ENCODE results near the gene TMEM131.
"Not testable (repeated sequence)": the region's sequence is repeated elsewhere in the genome, so short reads cannot be mapped to it uniquely, and the experiment has no call there.

The TMEM131 gene

DNA sequence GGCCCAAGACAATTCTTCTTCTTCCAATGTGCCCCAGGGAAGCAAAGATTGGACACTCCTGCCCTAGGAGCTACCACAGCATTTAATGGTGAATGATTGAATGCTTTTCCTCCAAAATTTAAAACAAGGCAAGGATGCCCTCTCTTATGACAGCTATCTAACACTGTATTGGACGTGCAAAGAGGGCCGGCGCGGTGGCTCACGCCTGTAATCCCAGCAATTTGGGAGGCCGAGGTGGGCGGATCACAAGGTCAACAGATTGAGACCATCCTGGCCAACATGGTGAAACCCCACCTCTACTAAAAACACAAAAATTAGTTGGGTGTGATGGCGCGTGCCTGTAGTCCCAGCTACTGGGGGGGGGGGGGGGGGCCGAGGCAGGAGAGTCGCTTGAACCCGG, 149.0 kb downstream of the TMEM131 start:
- H4K91ac ChIP-seq (ENCODE audit: low read depth, low read length, poor library complexity); H3K4me1 ChIP-seq (ENCODE audit: control insufficient read depth in 2 of 2, insufficient read depth in 1 of 2, low read depth in 1 of 2, low read length in 2 of 2); H3K14ac ChIP-seq (ENCODE audit: low read length); H3K27ac ChIP-seq (replicated peaks; ENCODE audit: low read length); DNase-seq (ENCODE audit: low spot score); H3K23ac ChIP-seq (ENCODE audit: low read depth, low read length, poor library complexity); H4K8ac ChIP-seq (ENCODE audit: low read depth, low read length); H2BK15ac ChIP-seq (ENCODE audit: low read length); H2AFZ ChIP-seq (ENCODE audit: low read length); H3K79me1 ChIP-seq (ENCODE audit: low read depth, low read length); H3K9me3 ChIP-seq (replicated peaks in 1 of 2; ENCODE audit: control insufficient read depth in 2 of 2, insufficient read depth in 1 of 2, low read depth in 1 of 2, low read length in 2 of 2); H3K27me3 ChIP-seq (ENCODE audit: control insufficient read depth in 3 of 3, insufficient read depth in 3 of 3, low read depth in 1 of 3, low read length in 3 of 3); H3K4ac ChIP-seq (ENCODE audit: low read length); H3K4me2 ChIP-seq (ENCODE audit: insufficient read depth, low read length, poor library complexity, severe bottlenecking); H3K9ac ChIP-seq (ENCODE audit: low read depth, low read length, poor library complexity); H2BK12ac ChIP-seq (ENCODE audit: low read length); H2BK120ac ChIP-seq (ENCODE audit: low read depth, low read length); H2BK5ac ChIP-seq (ENCODE audit: low read length); H3K36me3 ChIP-seq (replicated peaks in 1 of 2; ENCODE audit: control insufficient read depth in 2 of 2, insufficient read depth in 2 of 2, low read length in 2 of 2); H3K4me3 ChIP-seq (ENCODE audit: low read length in 2 of 2); H2AK5ac ChIP-seq (ENCODE audit: low read depth, low read length); H3K18ac ChIP-seq (ENCODE audit: low read length): not testable (repeated sequence)
- no CpG with 5 or more reads among the region's 12 CpGs for WGBS, 2 donors (ENCODE audit: extremely low coverage in 2 of 2, insufficient read length in 2 of 2, insufficient replicate concordance in 1 of 2)

DNA sequence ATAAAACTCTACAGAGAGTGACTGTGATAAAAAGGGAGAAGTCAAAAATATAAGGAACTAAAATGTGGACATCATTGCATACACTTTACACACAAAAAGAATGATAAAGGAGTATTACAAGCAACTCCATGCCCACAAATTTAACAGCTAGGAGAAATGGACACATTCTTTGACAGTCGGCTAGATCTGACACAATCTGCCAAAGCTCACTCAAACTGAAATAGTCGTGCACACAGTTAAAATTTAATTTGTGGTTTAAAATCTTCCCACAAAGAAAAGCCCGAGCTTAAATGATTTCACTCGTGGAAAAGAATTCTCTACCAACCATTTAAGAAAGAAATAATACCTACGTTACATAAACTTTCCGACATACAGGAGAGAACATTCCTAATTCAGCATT, 149.9 kb downstream of the TMEM131 start:
- DNase-seq (ENCODE audit: low spot score) = no peak
- H2BK120ac ChIP-seq (ENCODE audit: low read depth, low read length) = no peak overlapping the region
- no peak overlapping the region for H4K8ac ChIP-seq (ENCODE audit: low read depth, low read length)
- no peaks in the 10 kb centered on the region for H3K9me3 ChIP-seq (replicated peaks in 1 of 2; ENCODE audit: control insufficient read depth in 2 of 2, insufficient read depth in 1 of 2, low read depth in 1 of 2, low read length in 2 of 2)
- no peak overlapping the region for H3K23ac ChIP-seq (ENCODE audit: low read depth, low read length, poor library complexity)
- no peak overlapping the region for H4K91ac ChIP-seq (ENCODE audit: low read depth, low read length, poor library complexity)
- H3K4me2 ChIP-seq (ENCODE audit: insufficient read depth, low read length, poor library complexity, severe bottlenecking) = no peak overlapping the region
- H3K18ac ChIP-seq (ENCODE audit: low read length) = no peak overlapping the region
- H2BK5ac ChIP-seq (ENCODE audit: low read length) = no peak overlapping the region
- no peak overlapping the region for H2BK15ac ChIP-seq (ENCODE audit: low read length)
- no peak overlapping the region for H3K4ac ChIP-seq (ENCODE audit: low read length)
- no peak overlapping the region for H3K9ac ChIP-seq (ENCODE audit: low read depth, low read length, poor library complexity)
- H3K79me1 ChIP-seq (ENCODE audit: low read depth, low read length) = no peaks in the 10 kb centered on the region
- no peaks in the 10 kb centered on the region for H3K27me3 ChIP-seq (ENCODE audit: control insufficient read depth in 3 of 3, insufficient read depth in 3 of 3, low read depth in 1 of 3, low read length in 3 of 3)
- no peak overlapping the region for H2BK12ac ChIP-seq (ENCODE audit: low read length)
- no peak overlapping the region for H3K14ac ChIP-seq (ENCODE audit: low read length)
- H3K36me3 ChIP-seq (replicated peaks in 1 of 2; ENCODE audit: control insufficient read depth in 2 of 2, insufficient read depth in 2 of 2, low read length in 2 of 2) = peaks cover 0 to 6% of the 10 kb centered on the region in 2 donors
- no peak overlapping the region for H2AFZ ChIP-seq (ENCODE audit: low read length)
- no peak overlapping the region for H3K27ac ChIP-seq (replicated peaks; ENCODE audit: low read length)
- H3K4me1 ChIP-seq (ENCODE audit: control insufficient read depth in 2 of 2, insufficient read depth in 1 of 2, low read depth in 1 of 2, low read length in 2 of 2) = no peaks in the 10 kb centered on the region
- H2AK5ac ChIP-seq (ENCODE audit: low read depth, low read length) = no peak overlapping the region
- H3K4me3 ChIP-seq (ENCODE audit: low read length in 2 of 2) = no peak overlapping the region
- no CpG with 5 or more reads among the region's 6 CpGs for WGBS, 2 donors (ENCODE audit: extremely low coverage in 2 of 2, insufficient read length in 2 of 2, insufficient replicate concordance in 1 of 2)

DNA sequence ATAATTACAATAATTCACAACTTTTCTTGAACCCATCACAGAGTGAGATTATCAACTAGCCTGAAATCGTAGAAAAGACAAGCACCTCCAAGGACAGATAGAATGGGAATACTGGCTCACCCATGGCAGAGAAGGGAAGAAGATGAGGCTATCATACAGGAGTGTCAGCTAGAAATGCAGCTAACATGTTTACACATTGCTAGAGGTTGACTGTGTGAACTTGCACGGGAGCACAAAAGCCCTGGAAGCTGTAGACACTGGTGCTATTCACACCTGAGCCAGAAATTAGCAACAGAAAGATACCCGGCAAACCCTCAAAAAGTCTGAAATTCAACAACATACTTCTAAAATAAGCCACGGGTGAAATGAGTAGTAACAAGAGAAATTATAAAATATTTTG, 150.6 kb downstream of the TMEM131 start:
- Histone ChIP-seq H2AFZ (ENCODE audit: low read length) (no peak overlapping the region), H3K14ac (ENCODE audit: low read length) (no peak overlapping the region), H3K4me2 (ENCODE audit: insufficient read depth, low read length, poor library complexity, severe bottlenecking) (no peak overlapping the region), H3K23ac (ENCODE audit: low read depth, low read length, poor library complexity) (no peak overlapping the region), H3K9ac (ENCODE audit: low read depth, low read length, poor library complexity) (no peak overlapping the region), H2BK12ac (ENCODE audit: low read length) (no peak overlapping the region), H3K4ac (ENCODE audit: low read length) (no peak overlapping the region), H2BK120ac (ENCODE audit: low read depth, low read length) (no peak overlapping the region), H2BK15ac (ENCODE audit: low read length) (no peak overlapping the region), H3K79me1 (ENCODE audit: low read depth, low read length) (no peaks in the 10 kb centered on the region), H3K36me3 (replicated peaks in 1 of 2; ENCODE audit: control insufficient read depth in 2 of 2, insufficient read depth in 2 of 2, low read length in 2 of 2) (peaks cover 2 to 11% of the 10 kb centered on the region in 2 donors), H3K27ac (replicated peaks; ENCODE audit: low read length) (no peak overlapping the region), H4K91ac (ENCODE audit: low read depth, low read length, poor library complexity) (no peak overlapping the region), H2BK5ac (ENCODE audit: low read length) (no peak overlapping the region), H3K4me3 (ENCODE audit: low read length in 2 of 2) (no peak overlapping the region), H4K8ac (ENCODE audit: low read depth, low read length) (no peak overlapping the region), H3K27me3 (ENCODE audit: control insufficient read depth in 3 of 3, insufficient read depth in 3 of 3, low read depth in 1 of 3, low read length in 3 of 3) (no peaks in the 10 kb centered on the region), H2AK5ac (ENCODE audit: low read depth, low read length) (no peak overlapping the region), H3K4me1 (ENCODE audit: control insufficient read depth in 2 of 2, insufficient read depth in 1 of 2, low read depth in 1 of 2, low read length in 2 of 2) (no peaks in the 10 kb centered on the region), H3K9me3 (replicated peaks in 1 of 2; ENCODE audit: control insufficient read depth in 2 of 2, insufficient read depth in 1 of 2, low read depth in 1 of 2, low read length in 2 of 2) (no peaks in the 10 kb centered on the region), H3K18ac (ENCODE audit: low read length) (no peak overlapping the region)
- DNase-seq (ENCODE audit: low spot score) = no peak
- WGBS, 2 donors (ENCODE audit: extremely low coverage in 2 of 2, insufficient read length in 2 of 2, insufficient replicate concordance in 1 of 2) = no CpG with 5 or more reads among the region's 4 CpGs

DNA sequence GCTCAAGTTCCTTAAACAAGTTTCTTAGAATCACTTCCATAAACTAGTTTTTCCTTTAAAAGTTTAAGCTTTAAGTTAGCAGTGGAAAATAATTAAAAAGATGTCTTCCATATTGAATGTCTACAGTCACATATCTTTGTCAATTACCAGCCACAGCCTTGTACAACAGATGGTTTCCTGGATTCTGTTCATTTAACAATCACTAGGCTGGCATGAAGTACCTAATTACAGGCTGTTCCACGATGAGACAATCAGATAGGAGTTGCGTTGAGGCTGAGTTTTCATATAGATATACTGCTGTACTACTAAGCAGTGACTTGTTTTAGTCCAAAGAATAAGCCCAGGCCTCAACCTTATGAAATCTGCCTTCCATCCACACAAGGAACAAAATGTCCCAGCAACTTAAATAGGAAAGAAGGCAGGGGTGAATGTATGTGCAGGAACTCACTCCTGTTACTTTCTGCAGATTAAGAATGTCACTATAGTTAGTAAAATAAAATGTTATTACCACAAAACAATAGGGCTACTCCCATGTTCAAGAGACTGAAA, 151.4 kb downstream of the TMEM131 start:
- Histone ChIP-seq H3K4ac (ENCODE audit: low read length) (no peak overlapping the region), H3K36me3 (replicated peaks in 1 of 2; ENCODE audit: control insufficient read depth in 2 of 2, insufficient read depth in 2 of 2, low read length in 2 of 2) (peaks cover 3 to 18% of the 10 kb centered on the region in 2 donors), H3K4me2 (ENCODE audit: insufficient read depth, low read length, poor library complexity, severe bottlenecking) (no peak overlapping the region), H2BK15ac (ENCODE audit: low read length) (no peak overlapping the region), H3K18ac (ENCODE audit: low read length) (no peak overlapping the region), H4K8ac (ENCODE audit: low read depth, low read length) (no peak overlapping the region), H3K4me1 (ENCODE audit: control insufficient read depth in 2 of 2, insufficient read depth in 1 of 2, low read depth in 1 of 2, low read length in 2 of 2) (no peaks in the 10 kb centered on the region), H3K14ac (ENCODE audit: low read length) (no peak overlapping the region), H2AK5ac (ENCODE audit: low read depth, low read length) (no peak overlapping the region), H3K23ac (ENCODE audit: low read depth, low read length, poor library complexity) (no peak overlapping the region), H3K79me1 (ENCODE audit: low read depth, low read length) (no peaks in the 10 kb centered on the region), H2BK12ac (ENCODE audit: low read length) (no peak overlapping the region), H3K27ac (replicated peaks; ENCODE audit: low read length) (no peak overlapping the region), H3K4me3 (ENCODE audit: low read length in 2 of 2) (no peak overlapping the region), H2AFZ (ENCODE audit: low read length) (no peak overlapping the region), H3K9me3 (replicated peaks in 1 of 2; ENCODE audit: control insufficient read depth in 2 of 2, insufficient read depth in 1 of 2, low read depth in 1 of 2, low read length in 2 of 2) (no peaks in the 10 kb centered on the region), H3K9ac (ENCODE audit: low read depth, low read length, poor library complexity) (no peak overlapping the region), H2BK120ac (ENCODE audit: low read depth, low read length) (no peak overlapping the region), H2BK5ac (ENCODE audit: low read length) (no peak overlapping the region), H3K27me3 (ENCODE audit: control insufficient read depth in 3 of 3, insufficient read depth in 3 of 3, low read depth in 1 of 3, low read length in 3 of 3) (no peaks in the 10 kb centered on the region), H4K91ac (ENCODE audit: low read depth, low read length, poor library complexity) (no peak overlapping the region)
- no peak for DNase-seq (ENCODE audit: low spot score)
- WGBS, 2 donors (ENCODE audit: extremely low coverage in 2 of 2, insufficient read length in 2 of 2, insufficient replicate concordance in 1 of 2) = no CpG with 5 or more reads among the region's 2 CpGs

Measured in neuronal stem cell (in vitro differentiated cells).